IMR-90 (cell line): ENCODE measurements around the gene CEACAM7. TPM values are rescaled to one million over a fixed set of nuclear protein-coding genes. Genes with fewer than 3 reads are reported as not detected.

Experiments
- ATAC-seq: fragments of 200-7000 bp; cut with Tn5 transposase; 2 replicates; pipeline ENCODE4 v1.9.1; 2020; ENCODE audit warnings: low read depth, mild to moderate bottlenecking, moderate library complexity
- BruUV-seq: library from RNA; stranded (reverse); fragments of 400-500 nt; replicated peaks from 2 replicates; lab custom pipeline; 2021; lab: Mats Ljungman, UMichigan
- CTCF ChIA-PET: fragments of 300-600 bp; formaldehyde crosslinking; extraction: SDS; loops from one replicate; lab custom pipeline; 2021; ENCODE audit warnings: antibody characterized with exemption; lab: Yijun Ruan, JAX
- POLR2A ChIA-PET: fragments of 300-600 bp; sonication (Branson Sonifier 250); formaldehyde crosslinking; loops from one replicate; lab custom pipeline; 2022; ENCODE audit warnings: antibody characterized with exemption; ENCODE audit not compliant: unreplicated experiment; lab: Charles Lee
- DNase-seq: peaks from one replicate; pipeline ENCODE4 v3.0.0; 2013
- H2AFZ ChIP-seq: replicated peaks from 2 replicates; pipeline ENCODE3; 2013; ENCODE audit warnings: low read length, mild to moderate bottlenecking; ENCODE audit not compliant: poor library complexity
- H2AK5ac ChIP-seq: 2 replicates; pipeline ENCODE4 v1.6.1; 2013; ENCODE audit warnings: low read depth, low read length, inconsistent platforms
- H2AK9ac ChIP-seq: replicated peaks from 2 replicates; pipeline ENCODE3; 2013; ENCODE audit warnings: mild to moderate bottlenecking, low read depth, low read length, moderate library complexity; ENCODE audit not compliant: poor library complexity
- H2BK120ac ChIP-seq: 2 replicates; pipeline ENCODE4 v1.6.1; 2013; ENCODE audit warnings: low read depth, low read length, inconsistent platforms
- H2BK15ac ChIP-seq: 3 replicates; pipeline ENCODE4 v1.6.1; 2013; ENCODE audit warnings: low read depth, low read length, inconsistent platforms
- H2BK20ac ChIP-seq: 2 replicates; pipeline ENCODE4 v1.6.1; 2013; ENCODE audit warnings: low read depth, mild to moderate bottlenecking, inconsistent platforms, low read length, moderate library complexity
- H2BK5ac ChIP-seq: 2 replicates; pipeline ENCODE4 v1.6.1; 2013; ENCODE audit warnings: mild to moderate bottlenecking, low read depth, low read length, inconsistent platforms; ENCODE audit not compliant: poor library complexity, severe bottlenecking
- H3K14ac ChIP-seq: replicated peaks from 2 replicates; pipeline ENCODE4 v1.6.1; 2013; ENCODE audit warnings: low read depth, low read length, inconsistent platforms
- H3K18ac ChIP-seq: 2 replicates; pipeline ENCODE4 v1.6.1; 2013; ENCODE audit warnings: low read depth, low read length, control low read depth
- H3K23ac ChIP-seq: 2 replicates; pipeline ENCODE4 v1.6.1; 2013; ENCODE audit warnings: low read depth, low read length, inconsistent platforms
- H3K27ac ChIP-seq: 2 replicates; pipeline ENCODE4 v1.5.1; 2013; ENCODE audit warnings: mild to moderate bottlenecking, control low read depth, low read length; ENCODE audit not compliant: insufficient read depth
- H3K27me3 ChIP-seq: 2 replicates; pipeline ENCODE4 v1.6.1; 2013; ENCODE audit warnings: low read length; ENCODE audit not compliant: control insufficient read depth, insufficient read depth
- H3K36me3 ChIP-seq: 2 replicates; pipeline ENCODE4 v1.6.1; 2013; ENCODE audit warnings: low read length, mixed read lengths; ENCODE audit not compliant: control insufficient read depth, insufficient read depth
- H3K4ac ChIP-seq: 2 replicates; pipeline ENCODE4 v1.6.1; 2013; ENCODE audit warnings: low read depth, low read length, inconsistent platforms
- H3K4me1 ChIP-seq: 2 replicates; pipeline ENCODE4 v1.6.1; 2013; ENCODE audit warnings: low read length, mixed read lengths; ENCODE audit not compliant: control insufficient read depth, insufficient read depth
- H3K4me2 ChIP-seq: 2 replicates; pipeline ENCODE4 v1.6.1; 2013; ENCODE audit warnings: low read depth, mild to moderate bottlenecking, control low read depth, low read length, moderate library complexity
- H3K4me3 ChIP-seq: 2 replicates; pipeline ENCODE4 v1.5.1; 2013; ENCODE audit warnings: low read depth, mild to moderate bottlenecking, control low read depth, low read length, moderate library complexity; ENCODE audit not compliant: insufficient read depth
- H3K56ac ChIP-seq: 2 replicates; pipeline ENCODE4 v1.6.1; 2013; ENCODE audit warnings: low read length, inconsistent platforms; ENCODE audit not compliant: insufficient read depth; ENCODE audit errors: extremely low read depth
- H3K79me1 ChIP-seq, 2 experiments: 2 replicates each; pipeline ENCODE4 v1.6.1; 2013; ENCODE audit warnings: low read length in 2 of 2, inconsistent platforms in 1 of 2, low read depth in 1 of 2
- H3K9ac ChIP-seq: 2 replicates; pipeline ENCODE4 v1.6.1; 2013; ENCODE audit warnings: low read depth, low read length, control low read depth
- H3K9me1 ChIP-seq: 2 replicates; pipeline ENCODE4 v1.6.1; 2013; ENCODE audit warnings: low read length, inconsistent platforms; ENCODE audit not compliant: insufficient read depth
- H3K9me3 ChIP-seq: 2 replicates; pipeline ENCODE4 v1.6.1; 2013; ENCODE audit warnings: low read length; ENCODE audit not compliant: control insufficient read depth, insufficient read depth
- H4K20me1 ChIP-seq: 2 replicates; pipeline ENCODE4 v1.6.1; 2013; ENCODE audit warnings: low read length, inconsistent platforms; ENCODE audit not compliant: insufficient read depth
- H4K5ac ChIP-seq: 2 replicates; pipeline ENCODE4 v1.6.1; 2013; ENCODE audit warnings: mild to moderate bottlenecking, low read depth, low read length, control low read depth
- H4K8ac ChIP-seq, 2 experiments: 2 replicates each; pipeline ENCODE4 v1.6.1; 2013; ENCODE audit warnings: low read depth in 2 of 2, low read length in 2 of 2, control low read depth in 1 of 2, inconsistent platforms in 1 of 2
- H4K91ac ChIP-seq: 2 replicates; pipeline ENCODE4 v1.6.1; 2013; ENCODE audit warnings: low read depth, low read length, inconsistent platforms; ENCODE audit not compliant: insufficient read depth
- MXI1 ChIP-seq: IDR thresholded peaks from 2 replicates; pipeline ENCODE4 v1.6.1; 2012; ENCODE audit warnings: low read depth, mild to moderate bottlenecking, low read length, moderate library complexity, borderline replicate concordance
- POLR2A ChIP-seq: IDR thresholded peaks from 2 replicates; pipeline ENCODE4 v1.6.1; 2012; ENCODE audit warnings: mild to moderate bottlenecking, low read depth, low read length
- WGBS, 2 experiments: methylation state at CpG; one replicate each; pipeline versions ENCODE4 v1.1.5 to v1.1.7; 2013; ENCODE audit warnings: missing lambda C conversion rate in 2 of 2; ENCODE audit not compliant: insufficient read length in 1 of 2; ENCODE audit errors: extremely low coverage in 2 of 2; 5-methylcytosine and 5-hydroxymethylcytosine counted together
- dilution Hi-C: fragments of 300-500 bp; cut with HindIII; formaldehyde crosslinking; loops from one replicate; pipeline ENCODE4 v1.14.3; 2018; ENCODE audit warnings: low sequenced_read_pairs; ENCODE audit not compliant: unreplicated experiment
- in situ Hi-C: fragments of 300-500 bp; cut with MboI; formaldehyde crosslinking; loops from 3 replicates; pipeline ENCODE4 v1.14.3; 2019; ENCODE audit warnings: low sequenced_read_pairs, inconsistent platforms, mixed read lengths
- intact Hi-C: fragments of 100-400 bp; cut with micrococcal nuclease; formaldehyde crosslinking; loops from 2 replicates; pipeline ENCODE4 v1.10.0; 2022
- polyA plus RNA-seq, 3 experiments: library from polyadenylated mRNA; depleted of rRNA; stranded (reverse); fragments of >200 nt; gene quantifications; 2 replicates each; pipeline ENCODE4 v1.2.3, GENCODE V29; 2012; ENCODE audit warnings: low replicate concordance in 1 of 3
- total RNA-seq: library from RNA; depleted of rRNA; stranded (reverse); fragments of >200 nt; gene quantifications from 2 replicates; pipeline ENCODE4 v1.2.3, GENCODE V29; 2012

CEACAM7 gene
- total and polyA plus RNA-seq, 2 of the 4 experiments (the other 2 are of a cell fraction) = not detected

GRCh38 chr19:41624515-41624914, 63.6 kb downstream of the CEACAM7 start:
- no peaks in the 10 kb centered on the region for H4K20me1 ChIP-seq
- TF ChIP-seq MXI1 (no peak), POLR2A (no peak)
- H3K79me1 ChIP-seq = no peaks in the 10 kb centered on the region
- no peak overlapping the region for H3K18ac ChIP-seq
- CTCF ChIA-PET = no interaction called here
- H3K9me1 ChIP-seq = no peaks in the 10 kb centered on the region
- H3K4me3 ChIP-seq = no peak overlapping the region
- DNase-seq = no peak
- no peak overlapping the region for H2BK20ac ChIP-seq
- POLR2A ChIA-PET = no interaction called here
- WGBS, 2 experiments = no CpG with 5 or more reads among the region's 7 CpGs
- no peak overlapping the region for H2BK15ac ChIP-seq
- H2AK9ac ChIP-seq = no peak overlapping the region
- H3K4me2 ChIP-seq = no peak overlapping the region
- H3K36me3 ChIP-seq = no peaks in the 10 kb centered on the region
- BruUV-seq = no TSS peak
- H3K56ac ChIP-seq = no peak overlapping the region
- H2BK5ac ChIP-seq = no peak overlapping the region
- no peaks in the 10 kb centered on the region for H3K4me1 ChIP-seq
- peaks cover 2% of the 10 kb centered on the region; the same call in 1 of the 2 replicates for H3K27me3 ChIP-seq
- intact Hi-C loops (no loop called here), in situ Hi-C loops (no loop called here), dilution Hi-C loops (no loop called here)
- H4K5ac ChIP-seq = no peak overlapping the region
- no peak overlapping the region for H3K4ac ChIP-seq
- H4K8ac ChIP-seq = no peak overlapping the region
- H2AFZ ChIP-seq = no peak overlapping the region
- no peak for ATAC-seq
- H2AK5ac ChIP-seq = no peak overlapping the region
- no peaks in the 10 kb centered on the region for H3K9me3 ChIP-seq
- no peak overlapping the region for H3K27ac ChIP-seq
- H2BK120ac ChIP-seq = no peak overlapping the region
- H3K23ac ChIP-seq = no peak overlapping the region
- no peak overlapping the region for H4K91ac ChIP-seq
- H3K9ac ChIP-seq = no peak overlapping the region
- no peak overlapping the region for H3K14ac ChIP-seq
